ENCODE results near the gene CTAGE15.
"Not testable (repeated sequence)": the region's sequence is repeated elsewhere in the genome, so short reads cannot be mapped to it uniquely, and the experiment has no call there.

DNA sequence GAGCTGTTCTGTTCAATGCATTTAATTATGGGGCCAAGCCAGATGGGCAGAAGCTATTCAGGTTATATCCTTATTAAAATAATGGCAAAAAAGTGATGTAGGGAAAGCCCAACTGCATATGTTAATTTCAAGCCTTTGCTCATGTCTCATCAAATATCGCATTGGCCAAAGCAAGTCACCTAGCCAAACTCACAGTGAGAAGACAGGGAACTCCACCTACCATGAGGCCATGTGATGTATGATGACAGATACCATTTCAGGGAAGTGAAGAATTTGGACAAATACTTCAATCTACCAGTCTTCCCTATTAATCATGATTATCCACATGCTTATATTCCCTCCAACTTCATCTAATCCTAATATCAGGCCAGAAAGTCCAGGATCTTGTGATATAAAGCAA, 35.2 kb upstream of the CTAGE15 start:
- TF ChIP-seq, protein P1, sequence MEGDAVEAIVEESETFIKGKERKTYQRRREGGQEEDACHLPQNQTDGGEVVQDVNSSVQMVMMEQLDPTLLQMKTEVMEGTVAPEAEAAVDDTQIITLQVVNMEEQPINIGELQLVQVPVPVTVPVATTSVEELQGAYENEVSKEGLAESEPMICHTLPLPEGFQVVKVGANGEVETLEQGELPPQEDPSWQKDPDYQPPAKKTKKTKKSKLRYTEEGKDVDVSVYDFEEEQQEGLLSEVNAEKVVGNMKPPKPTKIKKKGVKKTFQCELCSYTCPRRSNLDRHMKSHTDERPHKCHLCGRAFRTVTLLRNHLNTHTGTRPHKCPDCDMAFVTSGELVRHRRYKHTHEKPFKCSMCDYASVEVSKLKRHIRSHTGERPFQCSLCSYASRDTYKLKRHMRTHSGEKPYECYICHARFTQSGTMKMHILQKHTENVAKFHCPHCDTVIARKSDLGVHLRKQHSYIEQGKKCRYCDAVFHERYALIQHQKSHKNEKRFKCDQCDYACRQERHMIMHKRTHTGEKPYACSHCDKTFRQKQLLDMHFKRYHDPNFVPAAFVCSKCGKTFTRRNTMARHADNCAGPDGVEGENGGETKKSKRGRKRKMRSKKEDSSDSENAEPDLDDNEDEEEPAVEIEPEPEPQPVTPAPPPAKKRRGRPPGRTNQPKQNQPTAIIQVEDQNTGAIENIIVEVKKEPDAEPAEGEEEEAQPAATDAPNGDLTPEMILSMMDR (IDR thresholded peaks at IDR 0.05 in 2 of 3, conservative IDR thresholded peaks at IDR 0.05 in 1 of 3; ENCODE audit: borderline replicate concordance in 1 of 3, insufficient read depth in 1 of 3, low read depth in 2 of 3, low read length in 2 of 3): not testable (repeated sequence)
- not testable (repeated sequence) for TF ChIP-seq EZH2 (IDR thresholded peaks at IDR 0.05); POLR2A (IDR thresholded peaks at IDR 0.05; ENCODE audit: borderline replicate concordance, extremely low read depth, insufficient read depth, insufficient read length); SIN3A (IDR thresholded peaks at IDR 0.05; ENCODE audit: low read depth); POLR2AphosphoS5 (IDR thresholded peaks at IDR 0.05; ENCODE audit: low read depth, low read length); YY1 (IDR thresholded peaks at IDR 0.05; ENCODE audit: extremely low read depth, insufficient replicate concordance, low read depth, low read length); EZH2phosphoT487 (IDR thresholded peaks at IDR 0.05; ENCODE audit: borderline replicate concordance)

Measured in HCT116 (cell line).